Measurements from ENCODE around the gene ADGRB3. TPM values are rescaled to one million over a fixed set of nuclear protein-coding genes. Genes with fewer than 3 reads are reported as not detected.

Gene ADGRB3
- polyA plus RNA-seq, 1 experiment = 0.12 TPM

DNA sequence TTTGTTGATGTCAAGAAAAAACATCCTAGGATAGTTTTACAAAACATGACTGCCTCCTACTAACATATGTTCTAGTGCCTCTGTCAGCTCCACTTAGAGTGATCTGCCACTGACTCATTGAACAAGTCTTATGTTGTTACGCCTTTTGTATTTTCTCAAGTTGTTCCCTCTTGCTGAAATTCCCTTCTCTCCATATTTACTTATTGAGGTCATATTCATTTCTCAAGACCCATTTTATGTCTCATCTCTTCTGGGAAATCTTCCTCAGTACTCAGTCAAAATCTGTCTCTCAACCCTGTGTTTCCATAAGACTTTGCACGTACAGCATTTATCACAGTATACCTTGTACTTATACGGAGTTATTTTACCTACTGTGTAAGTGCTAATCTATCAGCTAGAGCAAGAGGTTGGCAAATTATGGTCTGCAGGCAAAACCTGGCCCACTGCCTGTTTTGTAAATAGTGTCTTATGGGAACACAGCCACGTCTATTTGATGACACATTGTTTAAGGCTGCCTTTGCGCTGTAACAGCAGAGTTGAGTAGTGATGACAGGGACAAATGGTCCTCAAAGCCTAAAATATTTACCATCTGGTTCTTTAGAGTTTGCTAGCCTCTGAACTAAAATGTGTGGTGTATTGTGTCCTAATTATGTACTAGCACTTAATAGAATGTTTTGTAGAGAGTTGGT, 83.4 kb downstream of the ADGRB3 start:
- Histone ChIP-seq H3K27me3 (ENCODE audit: control insufficient read depth, insufficient read depth, low read length) (no peaks in the 10 kb centered on the region), H3K36me3 (ENCODE audit: control insufficient read depth, insufficient read depth, low read length) (no peaks in the 10 kb centered on the region), H3K4me3 (ENCODE audit: low read depth, low read length) (no peak overlapping the region)
- CTCF ChIA-PET = no interaction called here
- TF ChIP-seq, protein P1, sequence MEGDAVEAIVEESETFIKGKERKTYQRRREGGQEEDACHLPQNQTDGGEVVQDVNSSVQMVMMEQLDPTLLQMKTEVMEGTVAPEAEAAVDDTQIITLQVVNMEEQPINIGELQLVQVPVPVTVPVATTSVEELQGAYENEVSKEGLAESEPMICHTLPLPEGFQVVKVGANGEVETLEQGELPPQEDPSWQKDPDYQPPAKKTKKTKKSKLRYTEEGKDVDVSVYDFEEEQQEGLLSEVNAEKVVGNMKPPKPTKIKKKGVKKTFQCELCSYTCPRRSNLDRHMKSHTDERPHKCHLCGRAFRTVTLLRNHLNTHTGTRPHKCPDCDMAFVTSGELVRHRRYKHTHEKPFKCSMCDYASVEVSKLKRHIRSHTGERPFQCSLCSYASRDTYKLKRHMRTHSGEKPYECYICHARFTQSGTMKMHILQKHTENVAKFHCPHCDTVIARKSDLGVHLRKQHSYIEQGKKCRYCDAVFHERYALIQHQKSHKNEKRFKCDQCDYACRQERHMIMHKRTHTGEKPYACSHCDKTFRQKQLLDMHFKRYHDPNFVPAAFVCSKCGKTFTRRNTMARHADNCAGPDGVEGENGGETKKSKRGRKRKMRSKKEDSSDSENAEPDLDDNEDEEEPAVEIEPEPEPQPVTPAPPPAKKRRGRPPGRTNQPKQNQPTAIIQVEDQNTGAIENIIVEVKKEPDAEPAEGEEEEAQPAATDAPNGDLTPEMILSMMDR (IDR thresholded peaks at IDR 0.05; ENCODE audit: insufficient read depth, low read depth, low read length) = no peak
- DNase-seq (ENCODE audit: low read depth) = no peak
- POLR2A ChIA-PET = no interaction called here

DNA sequence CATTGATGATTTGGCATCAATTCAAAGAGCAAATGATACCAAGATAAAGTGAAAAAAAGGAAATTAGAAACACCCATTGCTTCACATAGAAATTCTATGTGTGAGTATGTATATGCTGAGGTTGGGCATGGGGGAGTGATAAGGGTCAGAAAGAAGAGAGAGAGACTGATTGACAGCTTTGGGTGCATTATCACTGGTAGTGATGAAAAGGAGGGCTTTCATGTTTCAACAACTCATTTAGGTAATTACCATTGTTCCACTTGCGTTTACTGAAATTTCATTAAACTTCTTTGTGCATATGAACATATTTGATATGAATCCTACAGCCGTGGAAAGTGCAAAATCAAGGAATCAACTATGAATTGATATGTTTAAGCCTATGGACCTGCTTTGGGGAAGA, 84.7 kb downstream of the ADGRB3 start:
- DNase-seq (ENCODE audit: low read depth) = no peak
- TF ChIP-seq, protein P1 (IDR thresholded peaks at IDR 0.05; ENCODE audit: insufficient read depth, low read depth, low read length) = no peak
- Histone ChIP-seq H3K27me3 (ENCODE audit: control insufficient read depth, insufficient read depth, low read length) (no peaks in the 10 kb centered on the region), H3K36me3 (ENCODE audit: control insufficient read depth, insufficient read depth, low read length) (no peaks in the 10 kb centered on the region), H3K4me3 (ENCODE audit: low read depth, low read length) (no peak overlapping the region)
- POLR2A ChIA-PET = no interaction called here
- CTCF ChIA-PET = no interaction called here

DNA sequence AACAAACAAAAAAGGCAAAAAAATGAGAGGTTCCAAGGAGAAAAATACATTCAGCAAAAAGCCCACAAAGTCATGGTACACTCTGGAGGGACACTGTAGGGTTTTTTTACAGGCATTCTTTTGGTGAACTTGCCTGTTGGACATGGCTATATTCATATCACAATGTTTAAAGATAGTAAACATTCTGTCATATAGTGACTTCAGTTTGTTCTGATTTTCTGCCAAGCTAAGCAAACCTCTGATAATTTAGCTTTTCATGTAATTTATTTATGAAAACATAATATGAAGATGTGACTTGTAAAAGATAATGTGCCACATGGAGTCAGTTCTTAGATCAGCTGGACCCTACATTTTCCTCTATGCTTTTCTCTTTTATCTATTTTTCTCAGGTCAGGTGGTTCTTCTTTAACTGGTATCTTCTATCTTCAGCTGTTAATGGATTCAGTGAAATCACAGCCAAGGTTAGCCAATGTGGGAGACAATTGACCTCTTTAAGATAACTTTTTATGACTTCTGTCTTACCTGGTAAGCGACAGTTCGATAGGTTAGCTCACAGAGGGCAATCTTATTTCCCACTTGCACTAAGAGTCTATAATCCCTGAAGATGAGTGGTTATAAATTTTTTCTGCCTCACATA, 87.9 kb downstream of the ADGRB3 start:
- H3K36me3 ChIP-seq (ENCODE audit: control insufficient read depth, insufficient read depth, low read length) = no peaks in the 10 kb centered on the region
- H3K4me3 ChIP-seq (ENCODE audit: low read depth, low read length) = no peak overlapping the region
- TF ChIP-seq, protein P1 (IDR thresholded peaks at IDR 0.05; ENCODE audit: insufficient read depth, low read depth, low read length) = no peak
- ChIA-PET POLR2A (no interaction called here), CTCF (no interaction called here)
- H3K27me3 ChIP-seq (ENCODE audit: control insufficient read depth, insufficient read depth, low read length) = no peaks in the 10 kb centered on the region
- DNase-seq (ENCODE audit: low read depth) = no peak

DNA sequence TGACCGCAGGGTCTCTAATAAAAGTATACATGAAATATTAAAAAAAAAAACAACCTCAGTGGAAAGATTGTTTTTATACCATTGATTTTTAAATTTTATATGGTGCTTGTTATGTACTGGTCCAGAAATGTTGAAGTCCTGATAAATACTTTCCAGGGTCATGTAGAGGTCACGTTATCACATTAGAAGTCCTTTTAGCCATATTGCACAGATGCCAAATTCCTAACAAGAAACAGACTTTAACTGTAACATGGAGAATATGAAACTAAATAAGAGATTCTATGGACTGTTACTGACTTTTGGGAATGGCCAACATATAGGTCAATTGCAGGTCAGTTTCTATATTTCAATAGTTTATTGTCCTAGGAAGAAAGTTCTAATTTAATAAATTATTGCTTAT, 89.0 kb downstream of the ADGRB3 start:
- Histone ChIP-seq H3K4me3 (ENCODE audit: low read depth, low read length) (no peak overlapping the region), H3K36me3 (ENCODE audit: control insufficient read depth, insufficient read depth, low read length) (no peaks in the 10 kb centered on the region), H3K27me3 (ENCODE audit: control insufficient read depth, insufficient read depth, low read length) (no peaks in the 10 kb centered on the region)
- POLR2A ChIA-PET = no interaction called here
- no peak for DNase-seq (ENCODE audit: low read depth)
- CTCF ChIA-PET = no interaction called here
- TF ChIP-seq, protein P1 (IDR thresholded peaks at IDR 0.05; ENCODE audit: insufficient read depth, low read depth, low read length) = no peak

DNA sequence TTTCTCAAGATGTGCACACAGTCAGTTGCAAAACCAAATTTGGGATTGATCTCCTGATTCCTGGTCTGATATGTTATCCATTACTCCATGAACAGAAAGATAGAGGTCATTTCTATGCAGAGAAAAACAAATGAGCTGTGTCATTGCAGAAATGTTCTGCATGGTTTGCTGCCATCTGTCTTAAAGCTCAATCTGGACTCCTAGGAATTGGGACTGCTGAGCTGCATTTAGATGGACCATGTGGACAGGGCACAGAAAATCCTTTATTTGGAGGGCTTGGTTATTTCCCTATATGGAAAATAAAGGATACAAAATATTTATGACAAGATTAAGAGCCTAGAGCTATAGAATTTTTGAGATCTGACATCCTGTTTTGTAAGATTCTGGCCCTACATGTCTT, 91.3 kb downstream of the ADGRB3 start:
- CTCF ChIA-PET = no interaction called here
- H3K36me3 ChIP-seq (ENCODE audit: control insufficient read depth, insufficient read depth, low read length) = no peaks in the 10 kb centered on the region
- H3K27me3 ChIP-seq (ENCODE audit: control insufficient read depth, insufficient read depth, low read length) = no peaks in the 10 kb centered on the region
- H3K4me3 ChIP-seq (ENCODE audit: low read depth, low read length) = no peak overlapping the region
- POLR2A ChIA-PET = no interaction called here
- TF ChIP-seq, protein P1 (IDR thresholded peaks at IDR 0.05; ENCODE audit: insufficient read depth, low read depth, low read length) = no peak
- no peak for DNase-seq (ENCODE audit: low read depth)
